Loucy (cell line): ENCODE measurements around the gene CFAP410.

ENCODE experiments used
- CTCF ChIP-seq: fragments of 200-600 bp; sonication (generic); conservative IDR thresholded peaks from 2 replicates; pipeline ENCODE4 v1.5.1; 2014; ENCODE audit warnings: mild to moderate bottlenecking, antibody characterized with exemption, low read length
- EZH2phosphoT487 ChIP-seq: fragments of 200-600 bp; IDR thresholded peaks from 2 replicates; pipeline ENCODE4 v1.6.1; 2018; ENCODE audit warnings: antibody characterized with exemption, mild to moderate bottlenecking, moderate library complexity, borderline replicate concordance

- TF ChIP-seq CTCF (no peak), EZH2phosphoT487 (no peak)
These were observed 11.6 kb downstream of the CFAP410 start for GRCh38 chr21:44327603-44327974.
